HEK293T (cell line): ENCODE data around the gene ACSF3.

Experiments
- ELF4 ChIP-seq: fragments of 450-650 bp; IDR thresholded peaks from 2 replicates; pipeline ENCODE4 v1.6.1; 2017; ENCODE audit warnings: antibody characterized with exemption
- FOXA1 ChIP-seq: fragments of 450-650 bp; IDR thresholded peaks from 2 replicates; pipeline ENCODE4 v1.6.1; 2016; ENCODE audit warnings: mild to moderate bottlenecking
- FOXM1 ChIP-seq: fragments of 450-650 bp; IDR thresholded peaks from 2 replicates; pipeline ENCODE4 v1.6.1; 2017; ENCODE audit warnings: mild to moderate bottlenecking, borderline replicate concordance
- HDGF ChIP-seq: fragments of 450-650 bp; IDR thresholded peaks from 2 replicates; pipeline ENCODE4 v1.6.1; 2017; ENCODE audit warnings: antibody characterized with exemption, borderline replicate concordance
- L3MBTL2 ChIP-seq: fragments of 450-650 bp; conservative IDR thresholded peaks from 2 replicates; pipeline ENCODE4 v1.6.1; 2016; ENCODE audit warnings: mild to moderate bottlenecking
- TARDBP ChIP-seq: fragments of 450-650 bp; IDR thresholded peaks from 2 replicates; pipeline ENCODE4 v1.6.1; 2016

DNA sequence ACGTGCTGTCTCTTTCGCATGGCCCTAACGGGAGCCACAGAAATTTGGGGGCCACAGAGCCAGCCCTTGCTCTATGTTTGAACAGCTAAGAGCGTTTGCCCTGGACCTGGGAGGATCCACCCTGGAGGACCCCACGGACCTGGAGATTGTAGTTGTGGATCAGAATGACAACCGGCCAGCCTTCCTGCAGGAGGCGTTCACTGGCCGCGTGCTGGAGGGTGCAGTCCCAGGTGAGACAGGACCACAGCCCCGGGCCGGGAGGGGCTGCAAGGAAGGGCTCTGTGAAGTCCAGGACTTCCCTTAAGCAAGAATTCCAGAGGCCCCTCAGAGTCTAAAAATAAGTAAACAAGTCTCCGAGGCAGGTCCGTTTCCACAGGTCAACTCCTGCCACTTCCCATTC lies 89.8 kb downstream of the ACSF3 start:
- TF ChIP-seq L3MBTL2, result no peak
- TF ChIP-seq ELF4, result no peak
- no peak for TF ChIP-seq TARDBP
- no peak for TF ChIP-seq FOXM1
- TF ChIP-seq HDGF, result no peak
- TF ChIP-seq FOXA1, result no peak
